NCI-H526 (cell line): ENCODE data around the gene MASP1.
A peak's percentile ranks its signal among the peaks of the same experiment; 100 is the strongest.

Experiments
- DNase-seq, 2 experiments: peaks; one replicate each; lab custom pipeline; 2025; lab: John Stamatoyannopoulos, UW

Gene MASP1

DNA sequence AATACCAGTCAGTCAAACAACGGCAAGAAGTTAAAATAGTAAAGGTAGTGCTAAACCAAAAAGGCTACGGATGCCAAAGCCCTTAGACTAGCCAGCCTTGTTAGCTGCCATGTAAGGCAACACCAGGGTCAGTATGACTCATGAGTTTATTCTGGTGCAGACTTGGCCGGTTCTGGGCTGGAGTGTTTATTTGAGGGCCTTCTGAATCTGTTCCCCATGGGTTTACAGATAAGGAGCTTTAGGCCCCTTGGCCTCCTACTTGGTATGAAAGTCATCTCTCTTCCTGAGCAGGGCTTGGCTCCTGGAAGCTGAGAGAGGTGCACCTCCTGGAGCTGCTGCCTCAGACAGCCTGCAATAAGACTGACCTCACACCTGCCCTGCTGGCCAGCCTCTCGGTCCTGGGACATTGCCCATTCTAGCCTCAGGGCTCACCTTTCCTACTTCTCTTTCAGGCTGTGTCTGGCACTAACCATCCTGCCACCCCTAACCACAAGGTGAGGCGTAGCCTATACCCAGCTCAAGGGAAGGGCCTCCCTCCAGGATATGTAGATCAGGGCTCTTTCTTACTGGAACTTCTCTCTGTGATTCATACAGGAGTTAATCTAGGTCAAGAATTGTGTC, 104.6 kb downstream of the MASP1 start:
- DNase-seq = no peak

DNA sequence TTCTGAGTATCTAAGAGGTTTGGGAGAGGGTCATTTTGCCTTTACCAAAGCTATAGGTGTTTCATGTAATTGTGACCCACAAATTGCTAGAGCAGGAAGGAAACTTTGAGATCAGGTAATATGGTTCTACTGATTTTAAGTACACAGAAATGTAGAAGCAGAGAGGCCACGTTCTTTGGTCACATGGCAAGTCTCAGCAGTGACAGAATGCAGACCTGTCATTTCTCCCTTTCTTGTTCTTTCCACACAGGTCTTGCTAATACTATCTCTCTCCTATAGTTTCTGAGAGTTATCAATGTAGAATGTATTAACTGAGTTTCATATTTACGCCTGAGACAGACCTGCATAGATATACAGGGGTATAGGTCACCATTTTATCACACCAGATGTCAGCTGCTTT, 105.2 kb downstream of the MASP1 start:
- DNase-seq = no peak

DNA sequence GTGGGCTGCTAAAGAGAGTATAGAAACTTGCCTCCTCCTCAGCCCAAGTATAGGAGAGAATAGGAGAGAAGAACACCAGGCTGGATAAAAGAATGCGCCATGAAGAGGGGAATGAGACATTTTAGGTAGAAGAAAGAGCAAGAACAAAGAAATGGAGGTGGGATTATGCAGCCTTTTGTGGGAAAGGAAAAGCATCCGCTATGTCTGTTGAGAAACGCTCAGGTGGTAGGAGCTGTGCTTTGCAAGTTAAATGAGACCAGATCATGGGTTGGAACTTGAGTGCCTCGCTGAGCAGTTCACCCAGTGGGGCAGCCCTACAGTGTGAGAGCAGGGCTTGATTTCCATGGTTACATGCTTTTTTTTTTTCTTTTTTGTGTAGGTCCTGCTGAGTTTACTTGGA, 105.8 kb downstream of the MASP1 start:
- DNase-seq = peak; percentile 26 to 84
